CD4-positive, alpha-beta T cell treated with Interleukin-12 subunit alpha and Interleukin-12 subunit beta, for 1 hour (primary cell): Measurements from ENCODE around the gene BCL2L13.
"Not testable (repeated sequence)": the region's sequence is repeated elsewhere in the genome, so short reads cannot be mapped to it uniquely, and the experiment has no call there.

Source experiments
- DNase-seq: peaks from one replicate; pipeline ENCODE4 v3.0.0-alpha.2; 2020

Gene BCL2L13

GRCh38 chr22:17732251-17732854 lies 93.8 kb downstream of the BCL2L13 start:
- no peak for DNase-seq

DNA sequence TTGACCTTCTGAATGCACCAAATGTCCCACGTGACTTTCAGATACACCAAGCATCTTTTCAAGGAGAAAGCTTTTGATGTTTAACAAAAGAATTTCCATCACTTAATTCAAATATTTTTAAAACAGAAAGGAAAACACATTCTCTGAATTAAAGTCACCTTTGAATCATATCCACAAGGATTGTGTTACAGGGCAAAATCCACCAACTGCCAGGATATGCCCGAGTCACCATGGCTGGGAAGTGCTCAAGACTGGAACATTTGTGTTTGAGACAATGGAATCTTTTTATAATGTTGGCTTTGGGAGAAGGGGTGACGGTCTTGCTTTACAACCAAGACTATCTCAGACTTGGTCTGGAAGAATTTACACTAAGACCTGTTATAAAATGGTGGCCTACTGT lies 94.9 kb downstream of the BCL2L13 start:
- DNase-seq = no peak

DNA sequence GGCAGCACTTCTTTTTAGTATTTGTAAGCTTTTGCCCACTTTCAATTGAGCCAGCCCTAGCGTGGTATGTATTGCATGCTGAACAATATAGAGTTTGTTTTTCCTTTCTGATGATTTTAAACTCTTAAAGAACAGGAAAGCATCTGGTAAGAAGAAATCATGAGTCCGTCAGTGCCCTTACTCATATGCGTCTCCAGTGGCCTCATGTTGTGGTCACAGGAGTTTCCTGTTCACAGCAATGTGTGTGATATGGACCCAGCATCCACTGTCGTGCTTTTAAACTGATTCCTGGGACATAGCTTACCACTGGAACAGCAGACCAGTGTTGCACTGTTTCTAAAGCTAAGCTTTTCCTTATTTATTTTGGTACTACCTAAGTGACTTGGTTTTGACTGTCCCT lies 95.6 kb downstream of the BCL2L13 start:
- peak; percentile 5 for DNase-seq

DNA sequence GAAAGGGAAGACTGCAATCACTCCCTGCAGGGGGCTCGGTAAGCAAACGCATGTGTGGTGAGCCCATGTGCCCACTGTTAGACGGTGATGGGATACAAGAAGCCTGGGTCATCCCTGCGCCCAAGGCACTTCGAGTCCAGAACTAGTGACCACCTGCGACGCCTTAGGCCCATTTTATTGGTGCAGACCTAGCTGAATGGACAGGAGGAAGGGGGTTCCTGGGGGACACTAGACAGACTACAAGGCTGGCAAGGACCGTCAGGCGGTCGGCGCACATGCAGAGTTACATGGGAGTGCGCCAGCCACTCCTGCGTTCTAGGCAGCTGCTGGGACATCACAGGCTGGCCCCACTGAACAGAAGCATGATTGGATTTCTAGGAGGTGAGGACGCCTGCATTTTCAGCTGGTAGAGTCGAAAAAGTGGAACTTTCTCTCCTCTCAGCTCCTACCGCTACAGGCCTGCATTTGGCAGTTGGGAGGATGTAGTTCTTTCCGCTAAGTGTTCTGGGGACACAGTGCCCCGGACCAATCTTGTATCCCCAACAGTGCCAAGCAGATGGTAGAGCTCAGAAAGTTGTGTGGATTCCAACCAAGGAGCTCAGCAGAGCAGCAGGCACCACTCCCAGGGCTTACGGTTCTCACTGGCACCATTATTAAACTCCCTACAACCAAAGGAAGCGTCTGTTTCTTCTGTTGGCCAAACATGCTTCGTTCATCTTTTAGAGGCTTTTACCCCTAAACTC lies 100.0 kb downstream of the BCL2L13 start:
- DNase-seq = no peak

GRCh38 chr22:17739196-17739975 lies 100.8 kb downstream of the BCL2L13 start:
- no peak for DNase-seq

GRCh38 chr22:17741866-17742526 lies 103.4 kb downstream of the BCL2L13 start:
- DNase-seq = no peak

DNA sequence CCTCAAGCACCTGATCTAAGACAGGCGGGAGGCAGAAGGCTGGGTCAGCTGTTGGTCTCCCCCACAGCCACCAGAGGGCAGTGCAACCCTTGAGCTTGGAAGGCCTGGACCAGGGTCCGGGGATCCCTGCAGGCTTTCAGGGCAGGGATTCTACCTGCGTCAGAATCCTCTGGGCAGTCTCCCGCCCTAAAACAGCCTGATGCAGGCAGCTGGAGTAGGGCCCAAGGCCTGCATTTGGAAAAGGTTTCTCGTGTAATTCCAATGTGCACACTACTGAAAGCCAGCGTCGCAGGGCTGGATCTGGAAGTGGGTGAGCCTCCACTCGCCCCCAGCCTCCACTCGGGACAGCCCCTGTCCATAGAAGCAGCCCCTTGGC lies 104.0 kb downstream of the BCL2L13 start:
- DNase-seq = peak; percentile 74

GRCh38 chr22:17743661-17744411 lies 105.3 kb downstream of the BCL2L13 start:
- no peak for DNase-seq

- DNase-seq = no peak
Measured at GRCh38 chr22:17744430-17744829, 105.9 kb downstream of the BCL2L13 start.

- DNase-seq = no peak
Measured at GRCh38 chr22:17746916-17747315, 108.4 kb downstream of the BCL2L13 start.

DNA sequence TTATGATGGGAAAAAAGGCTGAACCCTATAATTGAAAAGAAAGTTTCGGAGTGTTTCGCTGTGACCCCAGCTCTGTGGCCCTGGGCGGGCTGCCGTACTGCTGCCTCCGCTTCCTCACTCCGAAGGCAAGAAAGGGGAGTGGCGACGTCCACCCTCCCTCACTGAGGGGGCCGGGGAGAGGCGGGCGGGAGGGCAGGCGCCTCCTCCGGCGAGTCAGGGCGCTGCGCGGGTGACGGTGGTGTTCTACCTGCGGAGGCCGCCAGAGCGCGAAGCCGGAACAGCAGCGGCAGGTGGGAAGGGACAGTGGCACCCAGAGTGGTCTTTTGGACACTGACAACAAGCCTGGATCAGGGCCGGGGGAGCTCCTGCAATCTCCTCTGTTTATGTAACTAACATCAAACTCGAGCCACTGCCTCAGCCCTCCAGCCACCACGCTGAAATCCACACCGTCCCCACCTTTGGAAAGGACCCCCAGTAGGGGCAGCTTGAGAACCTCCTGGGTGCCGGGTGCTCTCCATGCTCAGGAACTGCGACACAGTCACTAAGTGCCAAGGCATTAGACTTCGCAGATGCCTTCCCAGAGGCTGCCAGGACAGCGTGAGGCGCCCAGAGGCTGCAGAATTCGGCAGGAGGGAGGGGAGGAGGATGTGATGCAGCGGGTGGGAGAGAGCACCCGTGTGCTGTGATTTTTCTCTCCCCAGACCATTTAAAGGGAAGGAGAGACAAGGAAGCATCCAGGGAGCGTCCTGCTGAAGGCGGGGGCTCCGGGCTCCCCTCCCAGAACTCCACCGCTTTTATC lies 110.2 kb downstream of the BCL2L13 start:
- DNase-seq = no peak

GRCh38 chr22:17749605-17750395 lies 111.2 kb downstream of the BCL2L13 start:
- DNase-seq = no peak

- no peak for DNase-seq
Measured at GRCh38 chr22:17751596-17751995, 113.0 kb downstream of the BCL2L13 start.

DNA sequence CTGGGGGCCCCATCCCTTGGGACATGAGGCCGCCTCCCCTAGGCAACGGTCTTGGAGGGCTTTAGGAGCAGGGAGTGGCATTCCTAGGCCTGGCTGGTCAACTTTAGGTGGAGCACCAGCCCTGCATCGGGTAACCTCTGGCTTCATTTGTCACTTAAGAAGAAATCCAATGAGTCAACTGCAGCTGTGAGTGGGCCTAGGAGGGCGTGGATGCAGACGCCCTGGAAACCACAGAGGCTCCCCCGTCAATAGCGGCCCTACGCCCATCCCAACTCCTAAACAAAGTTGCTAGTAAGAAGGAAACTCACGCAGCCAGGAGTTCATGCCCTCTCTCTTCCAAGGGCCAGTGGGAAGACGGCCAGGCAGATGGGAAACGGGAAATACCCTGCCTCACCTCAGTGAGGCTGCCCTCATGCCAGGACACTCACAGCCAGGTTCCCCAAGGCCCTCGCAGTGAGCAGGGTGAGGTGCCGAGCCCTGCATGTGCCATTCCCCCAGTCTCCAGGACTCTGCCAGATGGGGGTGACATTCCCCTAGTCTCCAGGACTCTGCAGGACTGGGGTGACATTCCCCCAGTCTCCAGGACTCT lies 114.9 kb downstream of the BCL2L13 start:
- DNase-seq = no peak

GRCh38 chr22:17754233-17754925 lies 115.8 kb downstream of the BCL2L13 start:
- DNase-seq = peak; percentile 38

GRCh38 chr22:17761138-17761488 lies 122.6 kb downstream of the BCL2L13 start:
- DNase-seq = no peak

- DNase-seq = not testable (repeated sequence)
Measured at GRCh38 chr22:17763442-17763841, 124.9 kb downstream of the BCL2L13 start.

GRCh38 chr22:17764036-17764435 lies 125.5 kb downstream of the BCL2L13 start:
- no peak for DNase-seq

DNA sequence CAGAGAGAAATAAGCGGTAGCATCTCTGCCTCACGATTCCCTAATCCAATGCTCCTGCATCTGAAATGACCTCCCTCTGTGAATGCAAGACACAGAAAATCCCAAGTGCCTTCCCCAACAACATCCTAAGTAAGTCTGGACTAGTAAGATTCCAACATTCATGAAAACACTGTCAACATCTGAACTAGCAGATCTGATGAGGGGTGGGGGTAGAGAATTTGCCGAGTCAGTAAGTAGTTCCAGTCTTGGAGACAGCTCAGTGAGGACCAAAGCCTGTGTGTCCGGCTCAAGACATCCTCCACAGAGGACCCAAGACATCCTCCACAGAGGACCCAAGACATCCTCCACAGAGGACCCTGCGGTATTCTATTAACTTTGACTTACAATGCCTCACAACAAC lies 126.3 kb downstream of the BCL2L13 start:
- DNase-seq = not testable (repeated sequence)
